NCI-H146 (cell line): Measurements from ENCODE around the gene ITM2B.
A peak's percentile ranks its signal among the peaks of the same experiment; 100 is the strongest.
"Not testable (repeated sequence)": the region's sequence is repeated elsewhere in the genome, so short reads cannot be mapped to it uniquely, and the experiment has no call there.

ENCODE experiments used
- DNase-seq: peaks from one replicate; lab custom pipeline; 2025; lab: John Stamatoyannopoulos, UW

The ITM2B gene

DNA sequence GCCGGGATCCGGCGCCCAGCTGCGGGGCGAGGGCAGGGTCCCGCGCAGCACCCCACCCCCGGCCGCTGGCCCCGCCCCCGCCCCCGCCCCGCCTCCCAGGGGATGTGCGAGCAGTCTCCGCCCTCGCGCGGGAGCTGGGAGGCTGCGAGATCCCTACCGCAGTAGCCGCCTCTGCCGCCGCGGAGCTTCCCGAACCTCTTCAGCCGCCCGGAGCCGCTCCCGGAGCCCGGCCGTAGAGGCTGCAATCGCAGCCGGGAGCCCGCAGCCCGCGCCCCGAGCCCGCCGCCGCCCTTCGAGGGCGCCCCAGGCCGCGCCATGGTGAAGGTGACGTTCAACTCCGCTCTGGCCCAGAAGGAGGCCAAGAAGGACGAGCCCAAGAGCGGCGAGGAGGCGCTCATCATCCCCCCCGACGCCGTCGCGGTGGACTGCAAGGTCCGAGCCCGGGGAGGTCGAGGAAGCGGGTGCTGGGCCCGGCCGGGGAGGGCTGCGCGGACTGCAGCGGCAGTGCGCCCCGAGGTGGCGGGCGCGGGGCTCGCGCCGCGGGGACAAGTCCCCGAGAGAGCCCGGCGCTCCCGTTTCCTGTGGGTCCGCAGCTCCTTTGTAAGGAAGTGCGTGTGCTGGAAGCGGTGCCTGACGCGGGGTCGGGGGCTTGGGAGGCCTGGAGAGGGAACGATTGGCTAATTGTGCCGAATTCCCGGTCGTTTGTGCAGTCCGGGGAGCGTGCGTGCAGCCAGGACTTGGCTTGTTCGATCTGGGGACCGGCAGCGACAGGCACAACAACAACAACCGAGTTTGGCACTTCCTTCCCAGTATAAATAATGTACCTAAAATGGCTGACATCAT, at the start of gene ITM2B:
TSS of gene ITM2B (plus strand) at position 161 of the 843 bp plus-strand sequence. CDS start at position 316, 155 bp downstream.
- DNase-seq, result peak; percentile 88

DNA sequence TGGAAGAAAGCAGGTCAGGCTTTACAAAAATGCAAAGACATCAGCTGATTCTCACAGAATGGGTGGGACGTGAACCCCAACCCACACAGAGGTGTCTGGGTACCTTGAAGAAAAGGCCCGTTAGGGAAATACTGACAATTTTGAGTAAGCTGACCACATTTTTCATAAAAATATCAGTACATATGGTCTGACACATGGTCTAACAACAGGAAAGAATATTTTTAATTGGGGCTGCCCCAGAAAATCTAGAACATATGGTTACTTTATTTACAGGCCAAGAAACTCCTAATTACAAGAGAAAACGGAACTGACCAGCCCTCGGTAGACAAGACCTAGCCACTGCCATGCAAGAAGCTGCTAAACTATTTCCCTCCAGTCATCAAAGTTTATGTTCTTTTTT, 48.7 kb upstream of the ITM2B start:
- DNase-seq, result no peak

DNA sequence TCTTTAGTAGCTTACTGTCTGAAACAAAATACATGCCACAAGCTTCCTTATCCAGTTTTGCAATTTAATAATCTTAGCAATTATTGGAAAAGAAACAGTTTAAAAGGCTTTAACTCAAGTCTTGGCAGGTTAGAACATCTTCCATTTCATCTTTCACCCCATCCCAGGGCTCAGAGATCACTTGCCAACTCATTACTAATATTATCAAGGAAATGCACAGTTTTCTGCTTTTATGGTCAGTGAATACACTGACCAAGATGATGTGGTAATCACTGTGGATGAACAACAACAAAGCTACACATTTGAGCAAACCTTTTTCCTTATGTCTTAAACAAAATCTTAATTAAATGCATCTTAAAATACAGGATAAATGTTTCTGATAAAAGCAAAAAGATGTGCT, 48.0 kb upstream of the ITM2B start:
- no peak for DNase-seq

DNA sequence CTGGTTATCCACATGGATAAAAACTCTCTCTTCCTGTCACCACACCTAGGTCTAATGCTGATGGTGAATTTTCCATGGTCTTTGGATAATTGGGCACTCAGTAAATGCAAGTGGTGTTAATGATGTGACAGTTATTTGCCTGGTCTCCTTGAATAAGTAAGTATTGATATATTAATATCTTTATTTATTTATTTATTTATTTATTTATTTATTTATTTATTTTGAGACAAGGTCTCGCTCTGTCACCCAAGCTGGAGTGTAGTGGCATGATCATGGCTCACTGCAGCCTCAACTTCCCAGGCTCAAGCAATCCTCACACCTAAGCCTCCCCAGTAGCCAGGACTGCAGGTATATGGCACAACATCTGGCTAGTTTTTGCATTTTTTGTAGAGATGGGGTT, 46.3 kb upstream of the ITM2B start:
- no peak for DNase-seq

DNA sequence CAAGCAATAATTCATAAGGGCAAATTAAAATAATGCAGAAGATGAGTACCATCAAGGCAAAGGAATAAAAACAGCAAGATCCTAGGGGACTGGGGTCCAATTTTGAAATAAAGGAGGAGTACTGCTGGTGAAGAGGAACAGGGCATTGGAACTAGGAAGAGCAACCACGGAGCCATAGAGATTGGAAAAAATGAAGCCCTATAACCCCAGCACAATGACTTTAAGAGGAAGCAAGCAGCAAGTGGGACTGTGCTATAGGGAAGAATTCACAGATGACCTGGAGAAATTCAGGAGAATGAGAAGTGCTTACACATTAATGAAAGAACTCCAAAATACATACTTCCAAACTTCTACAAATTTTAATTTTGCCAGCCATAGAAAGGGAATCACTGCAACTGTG, 44.9 kb upstream of the ITM2B start:
- no peak for DNase-seq

DNA sequence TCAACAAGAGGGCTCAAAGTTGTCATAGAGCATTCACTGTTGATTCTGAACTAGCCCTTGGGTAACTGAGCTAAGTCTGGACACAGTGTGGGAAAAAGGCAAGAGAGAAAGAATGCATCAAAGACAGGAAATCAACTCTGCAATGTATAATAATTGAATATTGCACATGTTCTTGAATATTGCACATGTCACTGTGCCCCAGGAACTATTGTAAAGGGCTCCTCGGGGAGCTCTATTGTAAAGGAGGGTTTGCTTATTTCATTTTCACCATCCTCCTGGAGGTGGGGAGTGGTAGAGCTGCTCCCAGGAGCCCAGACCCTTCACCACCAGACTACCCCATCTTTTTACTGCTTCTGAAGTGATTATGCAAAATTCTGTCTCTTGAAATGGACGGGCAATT, 44.4 kb upstream of the ITM2B start:
- DNase-seq, result no peak

DNA sequence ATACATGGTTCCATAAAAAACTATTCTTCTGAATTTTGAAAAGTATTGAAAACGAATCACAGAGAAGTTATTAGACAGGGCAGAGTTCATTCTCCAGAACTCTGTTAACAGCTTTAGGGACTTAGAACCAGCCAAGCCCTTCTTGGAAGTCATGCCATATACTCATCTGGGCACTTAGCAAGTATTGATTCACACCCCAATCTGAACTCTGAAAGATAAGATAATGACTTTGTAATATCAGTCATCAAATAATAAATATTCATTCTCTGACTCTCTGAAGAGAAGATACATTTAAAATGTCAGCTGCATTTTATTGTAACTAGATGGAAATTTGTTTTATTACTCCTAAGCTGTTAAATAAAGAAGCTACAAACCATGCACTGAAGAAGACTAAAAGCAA, 43.8 kb upstream of the ITM2B start:
- no peak for DNase-seq

DNA sequence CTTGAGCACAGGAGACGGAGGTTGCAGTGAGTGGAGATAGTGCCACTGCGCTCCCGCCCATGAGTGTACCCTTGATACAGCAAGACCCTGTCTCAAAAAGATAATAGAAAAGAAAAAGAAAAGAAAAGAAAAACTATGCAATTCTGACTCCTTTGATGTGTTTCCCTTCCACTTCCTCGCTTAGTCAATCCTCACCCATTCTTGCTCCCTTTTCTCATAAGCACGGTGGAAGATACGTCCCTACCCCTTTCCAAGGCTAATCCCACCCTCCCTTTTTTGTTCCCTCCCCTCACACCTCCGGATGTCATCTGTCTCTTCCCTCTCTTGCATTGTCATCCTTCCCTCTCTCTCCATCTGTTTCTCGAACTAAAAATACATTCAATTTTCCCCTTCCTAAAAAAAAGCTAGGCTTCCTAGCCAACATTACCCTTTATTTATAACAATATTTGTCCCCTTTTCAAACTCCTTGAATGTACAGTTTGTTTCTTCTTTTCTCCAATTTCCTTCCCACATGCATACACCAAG, 40.5 kb upstream of the ITM2B start:
- DNase-seq, result no peak

DNA sequence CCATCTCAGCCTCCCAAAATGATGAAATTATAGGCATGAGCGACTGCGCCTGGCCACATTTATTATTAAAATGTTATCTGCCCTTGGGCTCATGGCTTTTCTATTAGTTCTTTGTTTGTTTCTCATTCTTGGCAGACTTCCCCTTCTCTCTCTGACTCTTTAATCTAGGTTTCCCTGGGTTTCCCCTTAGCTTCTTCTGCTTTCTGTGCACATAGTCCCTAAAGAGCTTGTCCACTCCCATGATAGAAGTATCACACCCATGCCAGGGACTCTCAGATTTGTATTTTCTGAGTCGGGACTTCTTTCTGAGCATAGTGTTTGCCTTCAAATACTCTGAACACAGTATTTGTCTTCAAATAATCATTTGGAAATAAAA, 38.6 kb upstream of the ITM2B start:
- no peak for DNase-seq

DNA sequence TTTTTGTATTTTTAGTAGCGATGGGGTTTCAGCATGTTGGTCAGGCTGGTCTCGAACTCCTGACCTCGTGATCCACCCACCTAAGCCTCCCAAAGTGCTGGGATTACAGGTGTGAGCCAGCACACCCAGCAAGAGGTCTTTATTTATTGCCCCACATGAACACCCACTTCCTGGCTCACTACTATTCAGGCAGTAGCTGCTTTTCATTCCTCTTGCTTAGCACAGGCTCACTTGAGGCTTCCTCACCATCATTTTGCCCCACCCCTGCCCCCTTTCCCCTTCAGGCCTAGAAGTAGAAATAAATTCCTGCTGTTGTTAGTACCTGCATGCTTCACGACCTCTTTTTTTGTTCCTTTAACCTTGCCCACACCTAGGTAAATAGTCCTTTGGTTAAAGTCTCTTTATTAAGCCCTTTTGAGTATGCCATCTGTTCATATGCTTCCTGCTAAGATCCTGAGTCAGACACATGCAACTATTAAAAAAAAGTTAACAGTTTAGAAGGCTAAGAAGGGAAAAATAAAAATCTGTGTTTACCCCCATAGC, 33.5 kb upstream of the ITM2B start:
- peak; percentile 10 for DNase-seq

DNA sequence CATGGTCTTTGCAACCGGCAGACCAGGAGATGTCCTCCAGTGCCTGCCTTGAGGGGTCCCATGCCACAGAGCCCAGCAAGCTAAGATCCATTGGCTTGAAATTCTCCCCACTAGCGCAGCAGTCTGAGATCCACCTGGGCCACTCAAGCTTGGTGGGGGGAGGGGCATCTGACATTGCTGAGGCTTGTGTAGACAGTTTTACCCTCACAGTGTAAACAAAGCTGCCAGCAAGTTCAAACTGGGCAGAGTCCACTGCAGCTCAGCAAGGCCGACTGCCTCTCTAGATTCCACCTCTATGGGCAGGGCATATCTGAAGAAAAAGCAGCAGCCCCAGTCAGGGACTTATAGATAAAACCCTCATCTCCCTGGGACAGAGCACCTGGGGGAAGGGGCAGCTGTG, 32.0 kb upstream of the ITM2B start:
- DNase-seq, result peak; percentile 1

DNA sequence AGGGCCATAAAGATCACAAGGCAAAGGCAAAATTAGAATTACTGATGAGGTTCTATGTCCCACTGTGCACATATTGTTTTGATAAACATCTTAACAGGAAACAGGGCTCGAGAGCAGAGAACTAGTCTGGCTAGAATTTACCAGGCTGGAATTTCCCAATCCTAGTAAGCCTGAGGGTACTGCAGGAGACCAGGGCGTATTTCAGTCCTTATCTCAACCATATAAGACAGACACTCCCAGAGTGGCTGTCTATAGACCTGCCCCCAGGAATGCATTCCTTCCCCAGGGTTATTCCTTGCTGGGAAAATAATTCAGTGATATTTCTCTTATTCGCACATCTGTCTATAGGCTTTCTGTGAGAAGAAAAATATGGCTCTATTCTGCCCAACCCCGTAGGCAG, 25.8 kb upstream of the ITM2B start:
- DNase-seq, result not testable (repeated sequence)

DNA sequence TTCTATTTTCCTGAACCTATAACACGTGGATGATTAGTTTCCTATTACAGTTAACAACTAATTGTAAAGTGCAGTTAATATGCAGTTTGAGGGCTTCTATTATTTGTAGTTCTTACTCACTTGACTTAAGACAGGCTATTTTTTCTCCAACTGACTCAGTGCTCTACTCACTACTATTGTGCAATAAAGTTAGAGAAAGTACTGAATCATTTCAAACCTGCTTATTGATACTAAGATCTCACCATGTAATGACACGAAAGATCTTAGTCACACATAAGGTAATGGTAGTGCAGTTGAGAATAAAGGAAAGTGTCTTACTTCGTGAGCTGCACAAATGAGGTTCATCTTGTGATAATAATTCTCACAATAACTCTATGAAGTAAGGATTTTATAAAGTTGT, 22.8 kb upstream of the ITM2B start:
- DNase-seq, result no peak

DNA sequence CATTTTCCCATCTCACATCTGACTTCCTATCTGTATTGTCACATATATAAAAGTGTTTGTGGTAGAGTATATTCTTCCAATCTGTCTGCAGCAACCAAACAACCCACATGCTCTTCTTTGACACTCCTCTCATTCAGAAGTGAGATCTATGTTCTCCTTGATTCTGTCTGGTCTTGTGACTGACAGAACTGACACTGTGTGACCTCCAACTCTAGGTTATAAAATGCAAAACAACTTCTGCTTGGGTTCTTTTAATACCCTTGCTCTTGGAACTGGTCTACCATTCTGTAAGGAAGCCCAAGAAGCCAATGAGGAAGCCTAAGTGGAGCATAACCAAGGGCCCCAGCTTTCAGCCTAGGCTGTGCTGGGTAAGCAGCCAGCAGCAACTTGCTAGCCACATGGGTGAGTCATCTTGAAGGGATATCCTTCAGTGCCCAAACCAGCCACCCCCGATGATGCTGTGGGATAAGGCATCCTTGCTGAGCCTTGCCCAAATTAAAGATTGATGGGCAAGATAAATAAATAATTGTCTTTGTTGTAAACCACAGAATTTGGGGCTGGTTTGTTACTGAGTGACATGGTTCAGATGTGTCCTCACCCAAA, 18.4 kb upstream of the ITM2B start:
- DNase-seq, result no peak

DNA sequence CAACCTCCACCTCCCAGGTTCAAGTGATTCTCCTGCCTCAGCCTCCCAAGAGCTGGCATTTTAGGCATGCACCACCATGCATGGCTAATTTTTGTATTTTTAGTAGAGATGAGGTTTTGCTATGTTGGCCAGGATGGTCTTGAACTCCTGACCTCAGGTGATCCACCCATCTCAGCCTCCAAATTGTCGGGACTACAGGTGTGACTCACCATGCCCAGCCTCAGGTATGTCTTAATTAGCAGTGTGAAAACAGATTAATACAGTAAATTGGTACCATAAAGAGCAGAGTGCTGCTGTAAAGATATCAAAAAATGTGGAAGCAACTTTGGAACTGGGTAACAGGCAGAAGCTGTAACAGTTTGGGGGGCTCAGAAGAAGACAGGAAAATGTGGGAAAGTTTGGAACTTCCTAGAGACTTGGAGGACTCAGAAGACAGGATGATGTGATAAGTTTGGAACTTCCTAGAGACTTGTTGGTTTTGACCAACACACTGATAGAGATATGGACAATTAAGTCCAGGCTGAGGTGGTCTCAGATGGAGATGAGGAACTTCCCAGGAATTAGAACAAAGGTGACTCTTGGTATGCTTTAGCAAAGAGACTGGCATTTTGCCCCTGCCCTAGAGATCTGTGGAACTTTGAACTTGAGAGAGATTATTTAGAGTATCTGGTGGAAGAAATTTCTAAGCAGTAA, 17.3 kb upstream of the ITM2B start:
- not testable (repeated sequence) for DNase-seq

DNA sequence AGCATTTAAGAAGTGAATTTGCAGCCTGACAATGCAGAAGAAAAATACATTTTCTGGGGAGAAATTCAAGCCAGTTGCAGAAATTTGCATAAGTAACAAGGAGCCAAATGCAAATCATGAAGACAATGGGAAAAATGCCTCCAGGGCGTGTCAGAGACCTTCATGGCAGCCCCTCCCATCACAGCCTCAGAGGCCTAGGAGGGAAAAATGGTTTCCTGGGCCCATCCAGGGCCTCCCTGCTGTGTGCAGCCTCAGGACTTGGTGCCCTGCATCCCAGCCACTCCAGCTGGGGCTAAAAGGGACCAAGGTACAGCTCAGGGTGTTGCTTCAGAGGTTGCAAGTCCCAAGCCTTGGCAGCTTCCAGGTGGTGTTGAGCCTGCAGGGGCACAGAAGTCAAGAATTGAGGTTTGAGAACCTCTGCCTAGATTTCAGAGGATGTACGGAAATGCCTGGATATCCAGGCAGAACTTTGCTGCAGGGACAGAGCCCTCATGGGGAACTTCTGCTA, 16.7 kb upstream of the ITM2B start:
- DNase-seq, result no peak

DNA sequence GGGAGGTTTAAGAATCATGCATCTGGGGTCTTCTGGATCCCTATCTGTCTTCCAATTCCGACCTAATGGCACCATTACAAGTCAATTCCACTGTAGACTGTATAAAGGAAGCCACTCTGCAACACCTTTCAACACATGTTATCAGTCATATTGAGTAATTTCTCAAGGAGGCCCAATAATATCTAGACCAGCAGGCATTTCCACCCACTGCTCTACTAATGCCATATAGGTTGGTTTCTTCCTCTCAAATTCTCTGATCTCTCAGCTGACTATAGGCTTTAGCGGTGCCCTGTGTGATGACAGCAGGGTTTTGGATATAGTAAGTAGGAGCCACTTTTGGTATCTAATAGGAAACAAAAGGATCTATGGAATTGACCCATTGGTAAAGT, 12.4 kb upstream of the ITM2B start:
- no peak for DNase-seq

DNA sequence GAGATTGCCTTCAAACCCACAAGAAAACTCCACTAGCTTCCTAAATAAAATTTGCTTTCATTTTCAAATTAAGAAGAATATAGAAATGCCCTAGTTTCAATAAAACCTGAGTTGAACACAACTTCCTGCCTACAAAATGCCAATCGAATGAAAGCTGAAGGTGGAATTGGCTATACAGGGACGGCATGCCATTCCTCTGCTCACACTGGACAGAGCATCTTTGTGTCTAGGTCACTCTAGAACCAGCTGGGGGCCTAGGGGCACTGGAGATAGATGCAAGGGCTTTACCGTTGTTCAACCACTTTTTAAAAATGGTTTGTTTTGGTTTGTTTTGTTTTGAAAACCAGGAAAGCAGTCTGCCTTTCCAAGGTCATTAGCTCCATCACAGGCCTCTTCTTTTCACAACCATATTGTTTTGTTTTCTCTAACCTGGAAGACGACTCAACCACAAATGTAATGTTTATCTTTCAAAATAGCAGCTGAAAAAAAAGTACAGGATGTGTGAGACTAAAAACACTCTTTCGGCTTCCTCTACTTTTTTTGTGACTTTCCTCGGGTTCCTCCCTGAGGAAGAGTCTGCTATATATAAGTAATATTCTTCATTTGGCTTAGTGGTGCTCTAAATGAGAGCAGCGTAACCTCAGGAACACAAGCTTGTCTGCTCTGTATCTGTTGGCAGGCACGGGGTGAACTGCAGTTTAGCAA, 11.9 kb upstream of the ITM2B start:
- no peak for DNase-seq

DNA sequence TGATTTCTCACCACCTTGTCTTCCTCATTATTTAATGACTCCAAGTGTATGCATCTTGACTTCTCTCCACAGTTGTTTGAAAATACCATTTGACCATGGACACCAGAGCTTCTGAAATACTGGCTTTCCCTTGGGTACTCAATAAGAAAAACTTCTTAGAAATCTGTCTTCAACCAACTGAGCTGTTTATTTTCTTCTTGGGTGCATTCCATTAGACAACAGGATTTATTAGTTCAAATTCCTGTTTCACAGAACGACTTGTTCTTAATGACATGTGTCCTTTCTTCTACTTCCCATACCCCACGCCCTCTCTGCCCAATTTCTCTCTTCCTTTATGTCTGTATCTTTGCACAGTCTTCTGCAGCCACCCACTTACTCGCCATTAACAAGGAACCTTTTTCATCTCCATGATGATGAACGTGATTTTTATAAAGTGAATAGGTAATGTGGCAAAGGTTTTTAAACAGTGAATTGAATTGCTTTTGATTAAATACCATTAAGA, 11.3 kb upstream of the ITM2B start:
- DNase-seq, result no peak

DNA sequence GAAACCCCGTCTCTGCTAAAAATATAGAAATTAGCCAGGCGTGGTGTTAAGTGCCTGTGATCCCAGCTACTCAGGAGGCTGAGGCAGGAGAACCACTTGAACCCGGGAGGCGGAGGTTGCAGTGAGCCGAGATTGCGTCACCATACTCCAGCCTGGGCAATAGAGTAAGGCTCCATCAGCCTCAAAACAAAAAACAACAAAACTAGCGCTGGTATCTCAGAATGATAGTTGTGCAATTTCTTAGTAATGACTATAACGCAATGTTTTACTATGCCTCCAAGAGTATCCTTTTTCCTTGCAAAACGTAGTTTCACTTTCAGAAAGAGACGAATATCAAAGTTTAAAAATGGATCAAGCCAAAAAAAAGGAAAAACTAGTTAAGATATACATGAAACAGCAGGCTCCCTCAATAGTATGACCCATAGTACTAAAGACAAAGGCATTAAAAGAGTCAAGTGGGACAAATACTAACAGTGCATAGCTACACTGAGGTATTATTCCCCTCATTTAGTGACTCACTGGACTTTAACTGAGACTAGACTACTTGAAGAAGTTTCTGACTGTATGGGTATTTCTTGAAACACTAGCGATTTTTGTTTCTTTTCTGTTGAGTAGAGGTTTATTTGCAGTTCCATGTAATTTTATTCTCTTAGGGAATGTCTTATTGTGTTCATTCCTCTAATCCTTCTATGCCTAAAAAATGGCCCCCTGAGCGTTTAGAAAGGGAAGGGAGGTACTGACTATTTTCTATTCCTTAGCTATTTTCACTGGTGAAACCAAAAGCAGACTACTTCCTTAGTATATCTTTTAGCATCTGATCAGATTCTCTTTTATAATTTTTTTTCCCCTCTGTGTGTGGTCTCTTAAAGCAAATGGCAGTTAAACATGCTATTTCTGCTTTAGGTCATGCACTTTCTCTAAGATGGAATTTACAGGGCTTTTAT, 10.4 kb upstream of the ITM2B start:
- no peak for DNase-seq
